GM12873 (cell line): ENCODE data around the gene C1orf21.

Source experiments
- CTCF ChIP-seq: IDR thresholded peaks from 2 replicates; pipeline ENCODE4 v1.5.1; 2012; ENCODE audit warnings: low read depth, mild to moderate bottlenecking, moderate library complexity, low read length, control low read depth; ENCODE audit not compliant: insufficient read depth; ENCODE audit errors: missing control alignments

Gene C1orf21

GRCh38 chr1:184669391-184669790 lies 282.6 kb downstream of the C1orf21 start:
- no peak for TF ChIP-seq CTCF

- TF ChIP-seq CTCF = no peak
These were observed 285.3 kb downstream of the C1orf21 start for GRCh38 chr1:184672013-184672726.

GRCh38 chr1:184673305-184673704 lies 286.5 kb downstream of the C1orf21 start:
- no peak for TF ChIP-seq CTCF

GRCh38 chr1:184677344-184677743 lies 290.5 kb downstream of the C1orf21 start:
- no peak for TF ChIP-seq CTCF
